ENCODE results near the gene ADGRL3.

ADGRL3 gene

GRCh38 chr4:61889117-61889516 is 689.0 kb downstream of the ADGRL3 start:
- no peak overlapping the region for H3K4me2 ChIP-seq
- H3K79me2 ChIP-seq (ENCODE audit: insufficient read depth, low read depth), result no peaks in the 10 kb centered on the region
- H3K4me3 ChIP-seq (IDR thresholded peaks at IDR 0.05; ENCODE audit: insufficient read depth, low read depth, low read length), result no peak overlapping the region
- no peak overlapping the region for H2AFZ ChIP-seq (ENCODE audit: low read depth)
- no peaks in the 10 kb centered on the region for H3K4me1 ChIP-seq (ENCODE audit: low read depth, poor library complexity, severe bottlenecking)
- no peak overlapping the region for H3K27ac ChIP-seq
- H4K20me1 ChIP-seq (ENCODE audit: insufficient read depth), result no peaks in the 10 kb centered on the region
- H3K36me3 ChIP-seq (ENCODE audit: insufficient read depth), result no peaks in the 10 kb centered on the region
- TF ChIP-seq, protein P1, sequence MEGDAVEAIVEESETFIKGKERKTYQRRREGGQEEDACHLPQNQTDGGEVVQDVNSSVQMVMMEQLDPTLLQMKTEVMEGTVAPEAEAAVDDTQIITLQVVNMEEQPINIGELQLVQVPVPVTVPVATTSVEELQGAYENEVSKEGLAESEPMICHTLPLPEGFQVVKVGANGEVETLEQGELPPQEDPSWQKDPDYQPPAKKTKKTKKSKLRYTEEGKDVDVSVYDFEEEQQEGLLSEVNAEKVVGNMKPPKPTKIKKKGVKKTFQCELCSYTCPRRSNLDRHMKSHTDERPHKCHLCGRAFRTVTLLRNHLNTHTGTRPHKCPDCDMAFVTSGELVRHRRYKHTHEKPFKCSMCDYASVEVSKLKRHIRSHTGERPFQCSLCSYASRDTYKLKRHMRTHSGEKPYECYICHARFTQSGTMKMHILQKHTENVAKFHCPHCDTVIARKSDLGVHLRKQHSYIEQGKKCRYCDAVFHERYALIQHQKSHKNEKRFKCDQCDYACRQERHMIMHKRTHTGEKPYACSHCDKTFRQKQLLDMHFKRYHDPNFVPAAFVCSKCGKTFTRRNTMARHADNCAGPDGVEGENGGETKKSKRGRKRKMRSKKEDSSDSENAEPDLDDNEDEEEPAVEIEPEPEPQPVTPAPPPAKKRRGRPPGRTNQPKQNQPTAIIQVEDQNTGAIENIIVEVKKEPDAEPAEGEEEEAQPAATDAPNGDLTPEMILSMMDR (conservative IDR thresholded peaks at IDR 0.05; ENCODE audit: low read depth, low read length), result no peak
- no peaks in the 10 kb centered on the region for H3K27me3 ChIP-seq (ENCODE audit: insufficient read depth, low read depth)
- no peak overlapping the region for H3K9ac ChIP-seq

- H3K4me2 ChIP-seq, result no peak overlapping the region
- no peaks in the 10 kb centered on the region for H4K20me1 ChIP-seq (ENCODE audit: insufficient read depth)
- TF ChIP-seq, protein P1 (conservative IDR thresholded peaks at IDR 0.05; ENCODE audit: low read depth, low read length), result no peak
- H3K9ac ChIP-seq, result no peak overlapping the region
- H3K79me2 ChIP-seq (ENCODE audit: insufficient read depth, low read depth), result no peaks in the 10 kb centered on the region
- H3K4me1 ChIP-seq (ENCODE audit: low read depth, poor library complexity, severe bottlenecking), result no peaks in the 10 kb centered on the region
- no peak overlapping the region for H3K27ac ChIP-seq
- H2AFZ ChIP-seq (ENCODE audit: low read depth), result no peak overlapping the region
- H3K27me3 ChIP-seq (ENCODE audit: insufficient read depth, low read depth), result no peaks in the 10 kb centered on the region
- H3K36me3 ChIP-seq (ENCODE audit: insufficient read depth), result no peaks in the 10 kb centered on the region
- no peak overlapping the region for H3K4me3 ChIP-seq (IDR thresholded peaks at IDR 0.05; ENCODE audit: insufficient read depth, low read depth, low read length)
Observed at GRCh38 chr4:61890321-61890720, 690.2 kb downstream of the ADGRL3 start.

DNA sequence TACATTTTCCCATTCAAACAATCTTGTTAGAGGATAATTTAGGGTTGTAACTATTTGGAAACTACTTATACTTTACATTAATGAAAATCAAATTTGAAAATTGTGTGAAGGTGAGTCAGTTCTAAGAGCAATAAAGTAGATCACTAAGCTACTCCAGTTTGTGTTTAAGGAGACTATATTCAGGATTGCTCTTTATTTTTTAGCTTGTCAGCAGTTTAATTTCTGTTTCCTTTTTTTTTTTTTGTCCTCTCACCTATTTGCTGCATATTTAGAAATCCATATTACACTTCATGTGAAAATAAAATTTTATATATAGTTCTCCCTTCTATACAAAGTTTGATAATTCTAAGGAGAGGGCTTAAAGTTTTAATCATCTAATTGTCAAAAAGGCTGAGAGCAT is 691.8 kb downstream of the ADGRL3 start:
- no peak overlapping the region for H3K4me3 ChIP-seq (IDR thresholded peaks at IDR 0.05; ENCODE audit: insufficient read depth, low read depth, low read length)
- H3K4me1 ChIP-seq (ENCODE audit: low read depth, poor library complexity, severe bottlenecking), result no peaks in the 10 kb centered on the region
- no peaks in the 10 kb centered on the region for H3K27me3 ChIP-seq (ENCODE audit: insufficient read depth, low read depth)
- TF ChIP-seq, protein P1 (conservative IDR thresholded peaks at IDR 0.05; ENCODE audit: low read depth, low read length), result no peak
- no peak overlapping the region for H3K4me2 ChIP-seq
- no peak overlapping the region for H2AFZ ChIP-seq (ENCODE audit: low read depth)
- no peaks in the 10 kb centered on the region for H4K20me1 ChIP-seq (ENCODE audit: insufficient read depth)
- no peak overlapping the region for H3K9ac ChIP-seq
- H3K27ac ChIP-seq, result no peak overlapping the region
- no peaks in the 10 kb centered on the region for H3K79me2 ChIP-seq (ENCODE audit: insufficient read depth, low read depth)
- no peaks in the 10 kb centered on the region for H3K36me3 ChIP-seq (ENCODE audit: insufficient read depth)

GRCh38 chr4:61896634-61897033 is 696.5 kb downstream of the ADGRL3 start:
- no peak overlapping the region for H3K9ac ChIP-seq
- no peak overlapping the region for H3K4me3 ChIP-seq (IDR thresholded peaks at IDR 0.05; ENCODE audit: insufficient read depth, low read depth, low read length)
- H3K27ac ChIP-seq, result no peak overlapping the region
- no peaks in the 10 kb centered on the region for H3K4me1 ChIP-seq (ENCODE audit: low read depth, poor library complexity, severe bottlenecking)
- H3K79me2 ChIP-seq (ENCODE audit: insufficient read depth, low read depth), result no peaks in the 10 kb centered on the region
- H2AFZ ChIP-seq (ENCODE audit: low read depth), result no peak overlapping the region
- H3K36me3 ChIP-seq (ENCODE audit: insufficient read depth), result no peaks in the 10 kb centered on the region
- H4K20me1 ChIP-seq (ENCODE audit: insufficient read depth), result no peaks in the 10 kb centered on the region
- TF ChIP-seq, protein P1 (conservative IDR thresholded peaks at IDR 0.05; ENCODE audit: low read depth, low read length), result no peak
- no peaks in the 10 kb centered on the region for H3K27me3 ChIP-seq (ENCODE audit: insufficient read depth, low read depth)
- H3K4me2 ChIP-seq, result no peak overlapping the region
